Measurements from ENCODE around the gene DOHH.

Gene DOHH

DNA sequence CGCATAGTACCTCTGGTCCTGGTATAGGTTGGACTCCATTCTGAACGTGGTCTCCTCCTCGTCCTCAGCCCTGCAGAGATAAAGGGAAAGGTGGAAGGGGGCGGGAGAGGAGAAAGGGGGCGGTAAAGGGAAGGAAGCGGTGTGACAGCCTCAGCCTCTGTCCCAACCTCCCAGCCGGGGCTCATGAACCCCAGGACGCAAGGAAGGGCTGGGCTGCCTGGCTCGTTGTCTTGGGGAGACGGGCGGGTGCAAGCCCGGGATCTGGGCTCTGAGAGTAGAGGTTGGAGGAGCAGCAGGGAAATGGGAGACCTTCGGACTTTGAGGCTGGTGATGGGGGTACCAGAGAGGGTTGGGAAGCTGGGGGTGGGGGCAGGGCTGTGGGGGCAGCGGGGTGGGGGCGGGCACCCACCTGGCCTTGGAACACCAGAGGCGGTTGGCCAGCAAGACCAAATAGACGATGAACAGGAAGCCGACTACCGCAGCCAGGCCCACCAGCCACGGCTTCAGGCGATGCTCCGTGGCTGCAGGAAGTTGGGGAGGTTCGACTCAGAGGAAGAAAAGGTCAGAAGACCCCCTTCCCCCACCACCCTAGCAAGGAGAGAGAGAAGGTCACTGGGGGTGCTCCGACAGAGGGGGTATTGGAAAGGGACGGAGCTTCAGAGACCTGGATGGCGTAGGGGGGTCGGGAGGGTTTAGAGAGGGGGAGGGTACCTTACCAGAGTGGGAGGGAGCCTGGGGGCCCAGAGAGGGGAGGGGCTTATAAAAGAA is 21.9 kb downstream of the DOHH start:
- no peak for DNase-seq (ENCODE audit: low spot score)

DNA sequence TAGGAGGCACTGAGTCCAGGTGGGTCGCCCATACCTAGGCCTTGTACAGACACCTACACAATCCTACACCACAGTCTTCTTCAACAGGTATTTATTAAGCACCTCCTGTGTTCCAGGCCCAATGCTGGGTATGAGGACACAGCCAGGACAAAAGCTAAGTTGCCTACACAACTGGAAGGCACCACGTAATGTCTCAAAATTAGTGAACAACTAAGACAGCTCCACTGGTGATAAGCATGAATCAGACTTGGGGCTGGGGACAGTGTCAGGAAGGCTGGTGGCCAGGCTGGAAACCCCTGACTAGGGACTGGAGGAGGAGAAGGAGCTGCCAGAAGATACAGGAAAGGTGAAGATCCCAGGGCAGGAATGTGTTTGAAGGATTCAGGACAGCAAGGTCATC is 22.5 kb downstream of the DOHH start:
- no peak for DNase-seq (ENCODE audit: low spot score)

DNA sequence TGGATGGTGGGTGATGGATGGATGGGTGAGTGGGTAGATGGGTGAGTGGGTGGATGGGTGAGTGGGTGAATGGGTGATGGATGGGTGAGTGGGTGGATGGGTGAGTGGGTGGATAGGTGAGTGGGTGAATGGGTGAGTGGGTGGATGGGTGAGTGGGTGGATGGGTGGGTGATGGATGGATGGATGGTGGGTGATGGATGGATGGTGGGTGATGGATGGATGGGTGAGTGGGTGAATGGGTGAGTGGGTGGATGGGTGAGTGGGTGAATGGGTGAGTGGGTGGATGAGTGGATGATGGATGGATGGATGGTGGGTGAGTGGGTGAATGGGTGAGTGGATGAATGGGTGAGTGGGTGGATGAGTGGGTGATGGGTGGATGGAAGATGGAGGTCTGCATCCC is 23.0 kb downstream of the DOHH start:
- DNase-seq (ENCODE audit: low spot score), result no peak

DNA sequence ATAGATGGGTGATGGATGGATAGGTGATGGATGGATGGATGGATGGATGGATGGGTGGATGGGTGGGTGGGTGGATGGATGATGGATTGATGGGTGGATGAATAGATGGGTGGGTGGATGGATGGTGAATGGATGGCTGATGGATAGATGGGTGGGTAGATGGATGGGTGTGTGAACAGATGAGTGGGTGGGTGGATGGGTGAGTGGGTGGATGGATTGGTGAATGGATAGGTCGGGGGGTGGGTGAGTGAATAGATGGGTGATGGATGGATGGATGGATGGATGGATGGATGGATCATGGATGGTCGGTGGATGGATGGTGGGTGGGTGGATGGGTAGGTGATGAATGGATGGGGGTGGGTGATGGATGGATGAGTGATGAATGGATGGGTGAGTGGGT is 23.6 kb downstream of the DOHH start:
- DNase-seq (ENCODE audit: low spot score), result no peak

DNA sequence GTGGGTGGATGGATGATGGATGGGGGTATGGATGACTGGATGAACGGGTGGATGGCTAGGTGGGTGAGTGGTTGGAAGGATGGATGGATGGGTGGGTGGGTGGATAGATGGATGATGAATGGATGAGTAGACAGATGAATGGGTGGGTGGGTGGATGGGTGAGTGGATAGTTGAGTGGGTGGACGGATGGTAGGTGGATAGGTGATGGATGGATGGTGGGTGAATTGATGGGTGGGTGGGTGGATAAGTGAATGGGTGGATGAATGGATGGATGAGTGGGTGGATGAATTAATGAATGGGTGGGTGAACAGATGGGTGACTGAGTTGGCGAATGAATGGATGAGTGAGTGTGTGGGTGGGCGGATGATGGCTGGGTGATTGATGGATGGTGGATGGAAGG is 25.0 kb downstream of the DOHH start:
- DNase-seq (ENCODE audit: low spot score), result no peak

DNA sequence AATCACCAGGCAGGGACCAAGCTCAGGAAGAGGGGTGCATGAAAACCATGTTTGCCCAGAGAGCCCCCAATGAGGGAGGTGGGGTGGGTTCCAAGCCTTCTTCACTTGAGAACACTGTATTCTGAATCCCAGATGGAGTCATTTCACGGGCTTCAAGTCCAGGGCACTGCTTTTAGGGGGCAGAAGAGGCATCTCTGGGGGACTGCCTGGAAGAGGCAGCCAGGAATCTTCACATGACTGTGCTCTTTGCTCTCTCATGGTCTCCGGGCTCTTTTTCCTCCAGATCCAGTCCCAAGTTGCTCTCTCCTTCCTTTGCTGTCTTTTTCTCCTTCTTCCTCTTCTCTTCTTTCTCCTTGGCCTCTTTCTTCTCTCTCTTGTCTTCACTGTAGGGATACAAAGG is 25.9 kb downstream of the DOHH start:
- no peak for DNase-seq (ENCODE audit: low spot score)

DNA sequence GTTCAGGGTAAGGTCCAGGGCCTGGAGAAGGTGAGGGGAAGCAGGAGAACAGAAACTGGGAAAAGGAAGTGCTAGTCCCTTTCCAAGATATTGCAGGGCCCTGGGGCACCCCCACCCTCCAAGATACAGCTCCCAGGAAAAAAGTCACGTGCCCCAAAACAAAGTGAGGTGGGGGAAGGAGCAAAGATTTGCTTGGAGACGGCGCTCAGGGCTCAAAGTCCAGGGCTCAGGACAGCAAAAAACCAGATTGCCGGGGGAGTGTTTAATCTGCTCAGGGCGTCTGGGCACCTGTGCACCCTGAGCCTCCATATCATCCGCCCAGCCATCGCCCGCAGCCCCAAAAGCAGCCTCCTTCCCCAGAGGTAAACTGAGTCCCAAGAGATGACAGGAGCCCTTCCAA is 26.5 kb downstream of the DOHH start:
- DNase-seq (ENCODE audit: low spot score), result no peak

DNA sequence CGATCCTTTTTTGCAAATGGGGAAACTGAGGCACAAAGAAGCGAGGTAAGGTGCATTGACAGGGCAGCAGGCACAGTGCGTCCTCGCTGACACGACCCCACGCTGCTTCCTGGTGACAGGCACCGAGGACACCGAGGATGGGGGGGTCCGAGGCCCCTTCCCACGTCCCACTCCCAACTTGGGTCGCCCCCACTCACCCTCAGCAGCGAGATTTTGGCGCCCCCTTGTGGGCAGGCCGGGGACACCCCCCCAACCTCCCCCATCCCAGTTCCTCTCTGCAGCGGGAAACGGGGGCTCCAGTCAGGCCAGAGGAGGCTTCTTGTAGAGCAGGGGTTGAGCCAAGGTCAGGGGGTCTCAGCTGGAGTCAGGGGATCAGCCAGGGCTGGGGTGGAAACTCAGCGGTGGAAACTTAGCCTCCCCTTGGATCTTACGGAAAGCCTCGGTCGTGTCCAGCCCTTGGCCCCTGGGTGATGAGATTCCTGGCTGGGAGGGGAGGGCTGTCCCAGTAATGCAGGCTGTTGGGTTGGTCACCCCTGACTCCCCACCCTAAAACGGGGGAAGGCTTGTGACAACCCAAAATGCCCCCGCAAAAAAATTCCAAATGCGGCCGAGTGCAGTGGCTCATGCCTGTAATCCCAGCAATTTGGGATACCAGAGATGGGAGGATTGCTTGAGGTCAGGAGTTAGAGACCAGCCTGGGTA is 28.4 kb downstream of the DOHH start:
- DNase-seq (ENCODE audit: low spot score), result peak; percentile 63

DNA sequence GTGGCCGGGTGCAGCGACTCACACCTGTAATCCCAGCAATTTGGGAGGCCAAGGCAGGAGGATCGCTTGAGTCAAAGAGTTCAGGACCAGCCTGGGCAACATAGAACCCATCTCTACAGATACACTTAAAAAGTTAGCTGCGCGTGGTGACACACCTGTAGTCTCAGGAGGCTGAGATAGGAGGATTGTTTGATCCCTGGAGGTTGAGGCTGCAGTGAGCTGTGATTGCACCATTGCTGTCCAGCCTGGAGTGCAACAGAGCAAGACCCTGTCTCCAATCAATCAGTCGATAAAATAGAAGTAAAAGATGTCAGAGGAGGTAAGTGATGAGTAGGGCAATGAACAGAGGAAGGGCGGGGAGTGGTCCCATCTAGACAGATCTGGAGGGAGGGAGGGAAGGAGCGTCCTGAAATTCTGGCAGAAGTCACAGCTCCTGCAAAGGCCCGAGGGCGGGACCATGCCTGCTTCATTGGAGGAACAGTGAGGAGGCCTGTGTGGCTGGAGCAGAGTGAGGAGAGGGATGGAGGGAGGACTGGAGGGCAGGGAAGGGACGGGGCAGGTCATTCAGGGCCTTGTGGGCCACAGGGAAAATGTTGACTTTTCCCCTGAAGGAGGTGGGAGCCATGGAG is 29.9 kb downstream of the DOHH start:
- no peak for DNase-seq (ENCODE audit: low spot score)

DNA sequence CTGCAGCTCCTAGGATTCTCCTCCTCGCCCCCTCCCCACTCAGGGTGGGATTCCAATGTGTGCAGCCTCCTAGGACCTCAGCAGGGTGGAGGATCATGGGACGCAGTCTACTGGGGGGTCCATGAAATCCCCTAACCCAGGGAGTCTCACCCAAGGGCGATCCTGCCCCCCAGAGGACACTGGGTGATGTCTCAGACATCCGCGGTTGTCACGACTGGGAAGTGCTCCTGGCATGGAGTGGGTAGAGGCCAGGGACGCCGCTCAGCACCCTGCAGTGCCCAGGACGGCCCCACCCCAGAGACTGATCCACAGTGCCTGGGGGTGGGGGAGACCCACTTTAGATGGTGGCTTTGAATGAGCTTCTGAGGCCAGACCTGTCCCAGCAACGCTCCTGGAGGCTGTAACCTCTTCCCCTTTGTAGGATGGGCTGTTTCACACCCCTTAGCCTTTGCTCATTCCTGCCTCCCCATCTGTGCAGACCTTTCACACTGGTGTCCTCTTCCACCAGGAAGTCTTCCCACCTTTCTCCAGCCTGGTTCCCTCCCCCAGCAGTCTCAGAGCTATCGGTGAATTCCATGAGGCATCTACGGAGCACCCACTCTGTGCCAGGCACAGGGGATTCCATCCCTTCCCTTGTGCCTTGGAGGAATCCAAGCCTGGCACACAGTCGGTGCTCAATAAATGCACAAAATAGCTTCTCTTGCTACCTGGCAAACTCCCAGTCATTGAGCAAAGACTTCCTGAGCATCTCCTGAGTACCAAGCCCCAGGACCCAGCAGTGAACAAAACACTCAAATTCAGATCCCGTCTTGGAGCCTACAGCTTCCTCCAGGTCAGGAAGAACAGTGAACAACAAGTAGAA is 30.6 kb downstream of the DOHH start:
- DNase-seq (ENCODE audit: low spot score), result no peak

DNA sequence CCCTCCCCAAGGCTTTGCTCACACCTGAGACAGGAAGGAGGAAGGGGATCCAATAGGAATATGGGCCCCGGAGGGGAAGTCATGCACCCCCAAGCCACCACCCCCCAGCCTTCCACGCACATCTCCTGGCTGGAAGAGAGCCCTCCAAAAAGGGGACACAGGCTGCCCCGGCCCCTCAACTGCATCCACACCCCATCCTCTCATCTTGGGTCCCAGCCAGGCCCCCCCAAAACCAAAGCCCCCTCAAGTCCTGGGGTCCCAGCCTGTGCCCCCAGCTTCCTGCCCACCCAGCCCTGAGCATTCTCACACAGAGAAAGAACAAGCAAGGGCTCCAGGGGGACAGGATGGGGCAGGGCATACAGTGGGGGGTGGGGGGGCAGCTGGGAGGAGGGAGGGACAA is 32.3 kb downstream of the DOHH start:
- DNase-seq (ENCODE audit: low spot score), result no peak

DNA sequence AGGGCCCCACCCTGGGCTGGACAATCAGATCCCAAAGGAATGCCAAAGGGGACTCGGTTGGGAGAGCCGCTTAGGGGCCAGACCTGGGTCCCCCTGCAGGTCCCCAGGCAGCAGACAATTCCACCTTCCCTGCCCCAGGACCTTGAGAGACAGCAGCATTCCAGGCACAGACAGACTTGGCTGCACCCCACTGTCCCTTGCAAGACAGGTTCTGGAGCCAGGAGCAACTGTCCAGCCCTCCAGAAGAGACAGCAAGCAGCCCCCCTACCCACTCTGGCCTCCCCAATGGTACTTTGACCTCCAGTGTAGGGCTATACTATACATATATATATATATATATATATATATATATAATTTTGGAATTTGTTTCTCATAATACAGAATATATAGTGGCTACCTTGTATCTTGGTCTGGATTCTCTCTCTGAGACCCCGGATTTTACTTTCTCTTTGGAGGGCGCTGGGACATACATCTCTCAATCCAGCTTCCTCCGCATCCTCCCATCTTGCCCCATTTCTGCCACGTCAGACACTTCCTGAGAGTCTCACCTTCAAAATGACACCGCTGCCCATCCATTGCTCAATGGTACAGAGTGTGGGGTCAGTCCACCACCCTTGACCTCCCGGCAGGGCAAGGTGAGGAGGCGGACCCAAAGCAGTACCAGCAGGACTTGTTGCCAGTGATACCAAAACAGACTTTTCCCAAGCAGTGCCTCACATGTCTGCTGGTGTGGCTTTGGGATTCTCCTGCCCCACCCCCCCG is 32.9 kb downstream of the DOHH start:
- no peak for DNase-seq (ENCODE audit: low spot score)

DNA sequence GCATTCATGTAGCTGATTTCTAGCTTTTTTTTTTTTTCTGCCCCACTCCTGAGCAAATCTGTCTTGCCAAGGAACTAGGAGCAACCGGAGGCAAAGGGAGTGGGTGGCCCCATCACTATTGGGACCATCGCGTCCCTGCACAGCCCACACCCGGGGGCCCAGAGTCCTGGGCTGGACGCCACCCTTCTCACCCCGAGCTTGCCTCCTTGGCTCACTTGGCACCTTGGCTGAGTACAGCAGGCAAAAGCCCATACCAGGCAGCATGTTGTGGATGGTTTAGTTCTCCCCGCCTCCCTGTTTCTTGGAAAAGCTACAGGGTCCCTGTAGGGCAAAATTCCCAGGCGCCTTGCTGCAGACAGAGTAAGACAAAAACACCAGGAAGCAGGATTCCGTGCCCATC is 33.8 kb downstream of the DOHH start:
- DNase-seq (ENCODE audit: low spot score), result no peak

DNA sequence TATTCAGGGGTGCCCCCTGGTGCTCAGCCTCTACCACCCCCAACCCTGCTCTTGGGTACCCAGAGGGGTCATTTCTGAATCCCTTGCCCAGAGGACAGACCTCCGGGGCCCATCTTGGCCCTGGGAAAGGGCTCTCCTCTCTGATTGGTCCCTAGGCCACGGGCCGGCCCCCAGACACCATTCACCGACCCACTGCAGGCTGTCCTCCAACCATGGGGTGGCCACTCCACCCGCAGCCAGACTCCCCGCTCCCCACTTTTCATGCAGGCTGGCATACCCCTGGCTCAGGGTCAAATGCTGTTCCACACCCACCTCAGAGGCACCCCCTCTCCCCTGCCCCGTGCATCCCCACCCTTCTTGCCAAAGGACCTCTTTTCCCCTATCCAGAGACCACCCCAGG is 34.9 kb downstream of the DOHH start:
- no peak for DNase-seq (ENCODE audit: low spot score)

DNA sequence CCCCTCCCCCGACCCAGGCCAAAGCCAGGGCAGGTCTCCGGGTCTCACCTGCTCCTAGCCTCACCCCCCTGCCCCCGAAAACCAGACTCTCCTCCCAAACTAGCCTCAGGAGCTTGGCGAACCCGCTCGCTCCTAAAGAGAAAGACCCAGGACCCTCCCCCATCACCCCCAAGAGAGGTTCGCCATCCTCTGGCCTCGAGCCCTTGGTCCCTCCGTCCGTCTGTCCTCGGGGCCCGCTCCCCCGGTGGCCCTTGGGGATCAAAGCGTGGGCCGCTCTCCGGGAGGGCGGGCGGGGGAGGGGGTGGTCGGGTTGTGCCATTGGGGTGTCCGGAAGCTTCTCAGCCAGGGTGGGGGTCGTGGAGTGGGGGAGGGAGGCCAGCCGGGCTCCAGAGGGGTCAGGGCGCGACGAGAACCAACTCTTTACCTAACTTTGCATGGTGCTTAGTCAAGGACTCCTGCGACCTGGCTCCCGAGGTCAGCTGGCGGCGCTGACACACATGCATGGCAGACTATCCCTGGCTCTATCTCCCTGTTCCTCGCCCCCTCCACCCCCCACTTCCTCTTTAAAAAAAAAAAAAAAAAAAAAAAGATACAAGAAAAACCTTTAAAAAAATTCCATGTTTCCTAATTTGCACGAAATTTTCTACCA is 35.8 kb downstream of the DOHH start:
- DNase-seq (ENCODE audit: low spot score), result no peak

DNA sequence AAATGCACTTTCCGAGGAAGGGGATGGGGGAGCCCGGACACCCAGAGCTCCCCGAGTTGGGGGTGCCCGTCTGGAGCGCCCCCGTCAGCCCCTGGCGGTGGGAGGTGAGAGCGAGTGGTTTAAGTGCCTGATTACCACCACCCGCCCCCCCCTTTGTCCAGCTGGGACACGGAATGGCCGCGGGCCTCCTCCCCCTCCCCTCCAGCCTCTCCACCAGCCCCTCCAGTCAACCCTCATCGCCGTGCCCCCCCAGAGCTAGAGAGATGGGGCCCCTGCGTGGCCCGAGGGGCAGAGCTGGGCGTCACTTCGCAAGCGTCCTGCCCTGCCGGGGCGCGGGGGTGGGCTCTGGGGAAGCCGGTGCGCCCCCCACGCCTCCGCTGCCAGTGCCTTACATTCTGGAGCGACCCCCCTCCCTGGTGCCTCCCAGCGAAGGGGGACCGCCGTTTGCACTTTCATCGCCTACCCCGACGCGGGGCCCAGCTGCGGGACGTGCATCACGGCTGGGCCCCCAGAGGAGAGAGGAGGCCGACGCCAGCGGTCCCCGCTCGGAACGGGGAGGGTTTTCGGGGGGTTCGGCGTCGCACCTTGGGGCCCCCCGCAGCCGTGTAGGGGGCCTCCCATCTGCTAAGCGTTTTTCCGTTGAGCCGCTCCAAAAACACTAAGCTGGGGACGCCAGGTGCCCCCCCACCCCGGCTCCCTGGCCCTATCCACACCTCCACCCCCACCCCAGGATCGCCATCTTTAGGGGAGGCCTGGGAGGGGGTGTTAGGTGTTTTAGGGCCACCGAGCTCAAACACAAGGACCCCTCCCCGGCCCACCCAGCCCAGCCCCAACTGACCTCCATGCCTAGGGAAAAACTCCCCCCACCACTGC is 36.5 kb downstream of the DOHH start:
- DNase-seq (ENCODE audit: low spot score), result no peak

DNA sequence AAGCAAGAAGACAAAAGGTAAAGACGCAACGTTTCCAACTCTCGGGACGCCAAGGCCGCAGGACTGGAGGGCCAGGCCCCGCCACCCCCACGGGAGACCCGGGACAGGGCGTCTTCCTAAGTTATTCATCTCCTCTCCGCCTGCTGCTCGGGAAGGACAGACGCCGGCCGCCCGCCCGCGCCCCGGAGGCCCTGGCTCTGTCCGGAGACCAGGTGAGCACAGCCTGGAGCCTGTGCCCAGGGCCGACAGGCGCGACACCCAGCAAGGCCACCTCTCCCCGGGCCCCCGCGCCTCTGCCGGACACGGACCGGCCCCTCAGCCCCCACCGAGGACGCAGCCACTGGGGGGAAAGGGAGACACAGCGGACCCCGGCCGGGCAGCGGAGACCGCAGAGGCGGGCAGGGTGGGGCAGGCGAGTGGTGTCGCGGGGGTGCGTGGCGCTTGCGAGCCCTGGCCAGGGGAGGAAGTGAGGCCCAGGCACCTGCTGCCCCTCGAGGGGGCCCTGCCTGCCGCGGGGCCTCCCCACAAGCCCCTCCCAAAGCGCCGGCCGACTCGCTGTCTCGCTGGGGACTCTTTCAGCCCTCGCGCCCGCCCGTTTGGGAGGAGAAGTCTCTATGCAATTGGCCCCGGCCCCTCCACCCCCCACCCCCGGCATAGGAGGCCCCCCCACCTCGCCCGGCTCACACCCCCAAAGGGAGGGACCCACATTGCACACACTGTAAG is 37.3 kb downstream of the DOHH start:
- DNase-seq (ENCODE audit: low spot score), result no peak

DNA sequence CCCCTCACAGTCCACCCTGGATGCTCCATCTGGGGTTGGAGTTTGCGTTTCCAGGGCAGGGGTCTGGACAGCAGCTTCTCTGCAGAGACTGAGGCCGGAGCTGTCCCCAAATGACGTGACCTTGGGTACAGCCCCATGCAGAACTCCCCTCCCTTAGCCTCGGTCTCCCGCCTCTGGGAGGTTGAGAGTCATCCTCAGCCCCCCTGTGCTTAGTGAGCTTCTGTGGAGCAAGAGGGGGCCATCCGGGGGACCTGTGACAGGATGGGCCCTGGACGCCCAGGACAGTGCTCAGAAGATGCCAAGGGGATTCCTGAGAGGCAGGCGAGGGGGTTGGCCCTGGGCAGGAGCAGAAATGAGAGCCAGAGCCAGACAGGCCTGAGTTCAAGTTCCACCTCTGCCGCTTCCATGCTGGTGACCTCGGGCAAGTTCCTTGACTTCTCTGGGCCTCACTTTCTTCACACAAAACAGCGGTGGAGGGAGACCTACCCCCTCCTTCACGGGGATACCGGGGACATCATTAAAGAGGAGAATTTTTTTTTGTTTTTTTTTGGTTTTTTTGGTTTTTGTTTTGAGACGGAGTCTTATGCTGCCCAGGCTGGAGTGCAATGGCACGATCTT is 40.4 kb downstream of the DOHH start:
- DNase-seq (ENCODE audit: low spot score), result no peak

Data from HuH-7 (cell line).